OCI-LY1 (cell line): ENCODE measurements around the gene EPAS1.

ENCODE experiments used
- H2AFZ ChIP-seq: fragments of 200-600 bp; sonication (generic), shearing (Covaris generic); 2 replicates; pipeline ENCODE4 v1.6.0; 2014; ENCODE audit warnings: antibody characterized with exemption, mild to moderate bottlenecking, low read length
- H3F3A ChIP-seq: fragments of 200-600 bp; sonication (generic), shearing (Covaris generic); 2 replicates; pipeline ENCODE4 v1.6.0; 2014; ENCODE audit warnings: mild to moderate bottlenecking, antibody characterized with exemption, low read length, moderate library complexity; ENCODE audit not compliant: insufficient read depth
- H3K27ac ChIP-seq: fragments of 200-600 bp; sonication (generic); 2 replicates; pipeline ENCODE4 v1.5.1; 2014; ENCODE audit warnings: low read length, mixed run types, mild to moderate bottlenecking, low read depth; ENCODE audit not compliant: poor library complexity, severe bottlenecking
- H3K27me3 ChIP-seq: fragments of 200-600 bp; sonication (generic); 2 replicates; pipeline ENCODE4 v1.6.0; 2014; ENCODE audit warnings: antibody characterized with exemption, mild to moderate bottlenecking, low read length, moderate library complexity; ENCODE audit not compliant: insufficient read depth
- H3K36me3 ChIP-seq: fragments of 200-600 bp; sonication (generic); 2 replicates; pipeline ENCODE4 v1.6.1; 2014; ENCODE audit warnings: mild to moderate bottlenecking, antibody characterized with exemption, low read length, moderate library complexity, mixed read lengths; ENCODE audit not compliant: insufficient read depth
- H3K4me1 ChIP-seq: fragments of 200-600 bp; sonication (generic); 2 replicates; pipeline ENCODE4 v1.5.1; 2014; ENCODE audit warnings: mild to moderate bottlenecking, low read length, moderate library complexity; ENCODE audit not compliant: insufficient read depth, severe bottlenecking
- H3K4me2 ChIP-seq: fragments of 200-600 bp; sonication (generic), shearing (Covaris generic); 2 replicates; pipeline ENCODE4 v1.6.1; 2014; ENCODE audit warnings: low read length
- H3K4me3 ChIP-seq: fragments of 200-600 bp; sonication (generic); 2 replicates; pipeline ENCODE4 v1.5.1; 2014; ENCODE audit warnings: low read length, low read depth, mild to moderate bottlenecking, mixed read lengths; ENCODE audit not compliant: poor library complexity, severe bottlenecking
- H3K79me2 ChIP-seq: fragments of 200-600 bp; shearing (Covaris generic); 2 replicates; pipeline ENCODE4 v1.6.1; 2016; ENCODE audit warnings: mixed run types, low read length, mixed read lengths; ENCODE audit not compliant: insufficient read depth
- H3K9ac ChIP-seq: fragments of 200-600 bp; sonication (generic), shearing (Covaris generic); 2 replicates; pipeline ENCODE4 v1.6.1; 2014; ENCODE audit warnings: mild to moderate bottlenecking, low read length, mixed read lengths
- H3K9me2 ChIP-seq: fragments of 200-600 bp; sonication (generic), shearing (Covaris generic); 2 replicates; pipeline ENCODE4 v1.6.1; 2014; ENCODE audit warnings: low read depth, mild to moderate bottlenecking, low read length, mixed read lengths
- H3K9me3 ChIP-seq: fragments of 200-600 bp; shearing (Covaris generic); 2 replicates; pipeline ENCODE4 v1.6.1; 2014; ENCODE audit warnings: low read length, mixed read lengths
- H4K20me1 ChIP-seq: fragments of 200-600 bp; sonication (generic), shearing (Covaris generic); 2 replicates; pipeline ENCODE4 v1.6.0; 2016; ENCODE audit warnings: mild to moderate bottlenecking, low read length; ENCODE audit not compliant: insufficient read depth
- EZH2 ChIP-seq: fragments of 200-600 bp; sonication (generic), shearing (Covaris generic); IDR thresholded peaks from 2 replicates; pipeline ENCODE4 v1.8.0; 2017; ENCODE audit warnings: borderline replicate concordance, mixed run types, mild to moderate bottlenecking, antibody characterized with exemption, low read length, moderate library complexity, mixed read lengths
- TF ChIP-seq, protein P1 (sequence below): fragments of 200-600 bp; sonication (generic), shearing (Covaris generic); IDR thresholded peaks from 2 replicates; pipeline ENCODE4 v1.5.1; 2017; ENCODE audit warnings: mild to moderate bottlenecking, antibody characterized with exemption, low read length, moderate library complexity, mixed read lengths

The EPAS1 gene

DNA sequence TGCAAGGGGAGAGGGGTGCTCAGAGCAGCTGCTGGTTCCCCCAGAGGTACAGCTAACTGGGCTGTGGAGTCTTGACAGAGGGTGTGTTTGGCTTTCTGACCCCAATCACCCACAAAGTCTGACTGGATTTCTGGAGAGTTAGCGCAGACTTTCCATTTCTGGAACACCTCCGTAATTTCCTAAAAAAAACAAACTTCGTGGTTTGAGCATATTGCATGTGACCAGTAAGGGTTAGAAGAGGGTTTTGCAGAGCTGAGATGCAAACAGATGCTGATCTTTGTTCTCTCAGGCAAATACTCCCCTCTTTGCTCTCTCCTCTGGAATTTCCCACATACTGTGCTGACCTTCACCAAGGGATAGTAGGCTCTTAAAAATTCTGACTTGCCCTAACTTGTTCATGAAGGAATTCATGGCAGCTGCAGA lies 137.7 kb downstream of the EPAS1 start:
- H3K9me3 ChIP-seq: no peaks in the 10 kb centered on the region
- peaks cover 7% of the 10 kb centered on the region; the same call in 1 of the 2 replicates for H3K27me3 ChIP-seq
- no peak overlapping the region for H3K4me2 ChIP-seq
- TF ChIP-seq EZH2: no peak
- TF ChIP-seq, protein P1, sequence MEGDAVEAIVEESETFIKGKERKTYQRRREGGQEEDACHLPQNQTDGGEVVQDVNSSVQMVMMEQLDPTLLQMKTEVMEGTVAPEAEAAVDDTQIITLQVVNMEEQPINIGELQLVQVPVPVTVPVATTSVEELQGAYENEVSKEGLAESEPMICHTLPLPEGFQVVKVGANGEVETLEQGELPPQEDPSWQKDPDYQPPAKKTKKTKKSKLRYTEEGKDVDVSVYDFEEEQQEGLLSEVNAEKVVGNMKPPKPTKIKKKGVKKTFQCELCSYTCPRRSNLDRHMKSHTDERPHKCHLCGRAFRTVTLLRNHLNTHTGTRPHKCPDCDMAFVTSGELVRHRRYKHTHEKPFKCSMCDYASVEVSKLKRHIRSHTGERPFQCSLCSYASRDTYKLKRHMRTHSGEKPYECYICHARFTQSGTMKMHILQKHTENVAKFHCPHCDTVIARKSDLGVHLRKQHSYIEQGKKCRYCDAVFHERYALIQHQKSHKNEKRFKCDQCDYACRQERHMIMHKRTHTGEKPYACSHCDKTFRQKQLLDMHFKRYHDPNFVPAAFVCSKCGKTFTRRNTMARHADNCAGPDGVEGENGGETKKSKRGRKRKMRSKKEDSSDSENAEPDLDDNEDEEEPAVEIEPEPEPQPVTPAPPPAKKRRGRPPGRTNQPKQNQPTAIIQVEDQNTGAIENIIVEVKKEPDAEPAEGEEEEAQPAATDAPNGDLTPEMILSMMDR: no peak
- H2AFZ ChIP-seq: no peak overlapping the region
- H3K4me1 ChIP-seq: no peaks in the 10 kb centered on the region
- H3K4me3 ChIP-seq: no peak overlapping the region
- H3K36me3 ChIP-seq: no peaks in the 10 kb centered on the region
- no peaks in the 10 kb centered on the region for H4K20me1 ChIP-seq
- no peaks in the 10 kb centered on the region for H3F3A ChIP-seq
- no peak overlapping the region for H3K27ac ChIP-seq
- H3K9ac ChIP-seq: no peak overlapping the region
- H3K79me2 ChIP-seq: no peaks in the 10 kb centered on the region
- no peaks in the 10 kb centered on the region for H3K9me2 ChIP-seq

DNA sequence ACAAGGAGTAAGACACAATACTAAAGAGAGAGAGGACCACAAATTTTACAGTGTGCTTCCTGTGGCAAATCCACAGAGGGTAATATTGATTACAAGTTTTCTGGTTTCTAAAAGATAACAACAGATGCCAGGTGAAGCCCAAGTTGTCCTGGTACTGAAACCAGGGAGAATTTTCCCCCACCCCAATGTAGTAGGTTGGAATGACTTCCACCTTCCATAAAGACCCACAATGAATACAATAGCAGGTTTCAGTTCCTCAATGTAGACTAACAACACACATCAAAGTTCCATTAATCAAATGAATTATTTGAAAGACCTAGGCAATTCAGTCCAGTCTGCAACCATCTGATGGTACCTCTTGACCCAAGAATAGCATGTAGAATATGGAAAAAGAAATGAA lies 138.1 kb downstream of the EPAS1 start:
- no peak overlapping the region for H2AFZ ChIP-seq
- H3K4me2 ChIP-seq: no peak overlapping the region
- H3F3A ChIP-seq: no peaks in the 10 kb centered on the region
- no peaks in the 10 kb centered on the region for H3K36me3 ChIP-seq
- H3K9me3 ChIP-seq: no peaks in the 10 kb centered on the region
- no peak overlapping the region for H3K9ac ChIP-seq
- H3K27me3 ChIP-seq: peaks cover 2% of the 10 kb centered on the region; the same call in 1 of the 2 replicates
- TF ChIP-seq EZH2: no peak
- TF ChIP-seq, protein P1: no peak
- no peaks in the 10 kb centered on the region for H3K4me1 ChIP-seq
- no peaks in the 10 kb centered on the region for H3K79me2 ChIP-seq
- H3K9me2 ChIP-seq: no peaks in the 10 kb centered on the region
- no peaks in the 10 kb centered on the region for H4K20me1 ChIP-seq
- no peak overlapping the region for H3K4me3 ChIP-seq
- H3K27ac ChIP-seq: no peak overlapping the region

DNA sequence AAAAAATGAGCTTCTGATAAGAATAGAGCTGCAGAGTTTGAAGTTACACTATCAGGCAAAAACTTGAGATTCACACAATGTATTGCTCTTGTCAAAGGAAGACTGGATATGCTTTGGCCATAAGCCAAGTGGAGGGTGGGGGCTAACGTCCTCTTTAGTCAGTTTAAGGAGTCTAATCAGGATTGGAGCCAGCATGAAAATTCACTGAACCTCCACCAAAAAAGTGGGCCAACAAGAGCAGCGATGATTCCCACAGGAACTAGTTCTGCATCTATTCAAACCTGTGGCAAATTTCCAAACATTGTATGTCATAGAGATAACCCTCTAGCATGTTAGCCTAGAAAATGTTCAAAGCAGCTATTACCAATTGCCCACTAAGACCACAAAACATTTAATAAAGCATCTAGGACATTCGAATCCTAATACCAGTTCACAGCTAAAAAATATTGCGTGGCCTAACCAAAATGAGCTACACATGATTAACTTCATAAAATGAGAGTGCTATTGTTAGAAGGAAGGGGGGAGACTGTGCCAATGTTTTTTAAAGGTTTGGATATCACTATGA lies 138.7 kb downstream of the EPAS1 start:
- Histone ChIP-seq H4K20me1 (no peaks in the 10 kb centered on the region), H3K27me3 (no peaks in the 10 kb centered on the region), H3K9me3 (no peaks in the 10 kb centered on the region), H3K4me1 (no peaks in the 10 kb centered on the region), H3F3A (no peaks in the 10 kb centered on the region), H3K4me3 (no peak overlapping the region), H3K79me2 (no peaks in the 10 kb centered on the region), H3K36me3 (no peaks in the 10 kb centered on the region), H2AFZ (no peak overlapping the region), H3K27ac (no peak overlapping the region), H3K4me2 (no peak overlapping the region), H3K9me2 (no peaks in the 10 kb centered on the region), H3K9ac (no peak overlapping the region)
- TF ChIP-seq EZH2: no peak
- TF ChIP-seq, protein P1: no peak
